ENCODE data around the gene ZNF774. TPM values are rescaled to one million over a fixed set of nuclear protein-coding genes. Genes with fewer than 3 reads are reported as not detected.

Gene ZNF774
- 1.2 and 1.4 TPM in 2 replicates for total RNA-seq

DNA sequence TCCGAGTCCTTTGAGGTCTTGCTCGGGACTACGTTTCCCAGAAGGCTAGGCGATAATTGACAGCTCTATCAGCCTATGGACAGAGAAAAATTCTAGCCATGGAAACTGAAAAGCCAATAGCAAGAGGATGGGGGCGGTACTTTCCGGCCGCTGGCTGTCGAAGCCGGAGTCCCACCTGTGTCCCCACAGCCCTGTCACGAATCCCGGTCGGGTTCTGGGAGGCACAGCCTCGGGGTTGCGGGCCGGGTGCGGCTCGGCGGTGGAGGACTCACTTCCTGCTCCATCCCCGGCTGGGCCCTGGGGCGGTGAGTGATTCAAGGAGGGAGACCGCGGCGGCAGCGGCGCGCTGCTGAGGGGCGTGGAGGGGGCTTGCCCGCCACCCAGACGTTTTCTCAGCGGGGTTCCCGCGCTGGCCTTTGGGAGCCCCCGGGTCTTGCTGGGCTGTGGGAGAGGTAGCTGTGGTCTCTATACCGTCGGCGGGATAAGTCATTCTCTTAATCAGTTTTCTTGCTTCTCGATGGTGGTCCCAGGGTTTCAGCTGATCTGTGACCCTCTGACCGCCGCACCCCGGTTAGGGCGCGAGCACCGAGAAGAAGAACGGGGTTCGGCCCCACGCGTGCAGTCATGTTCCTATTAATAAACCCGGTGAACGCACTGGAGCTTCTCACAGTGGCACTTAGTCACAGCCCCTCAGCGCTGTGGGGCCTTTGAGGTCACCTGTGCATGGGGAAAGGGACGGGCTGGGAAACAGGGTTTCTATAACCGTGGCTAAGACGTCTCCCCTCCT lies at the start of gene ZNF774:
ZNF774 (plus strand) TSS at position 178 of the 787 bp plus-strand sequence. CDS start 2,377 bp downstream, outside the sequence.

DNA sequence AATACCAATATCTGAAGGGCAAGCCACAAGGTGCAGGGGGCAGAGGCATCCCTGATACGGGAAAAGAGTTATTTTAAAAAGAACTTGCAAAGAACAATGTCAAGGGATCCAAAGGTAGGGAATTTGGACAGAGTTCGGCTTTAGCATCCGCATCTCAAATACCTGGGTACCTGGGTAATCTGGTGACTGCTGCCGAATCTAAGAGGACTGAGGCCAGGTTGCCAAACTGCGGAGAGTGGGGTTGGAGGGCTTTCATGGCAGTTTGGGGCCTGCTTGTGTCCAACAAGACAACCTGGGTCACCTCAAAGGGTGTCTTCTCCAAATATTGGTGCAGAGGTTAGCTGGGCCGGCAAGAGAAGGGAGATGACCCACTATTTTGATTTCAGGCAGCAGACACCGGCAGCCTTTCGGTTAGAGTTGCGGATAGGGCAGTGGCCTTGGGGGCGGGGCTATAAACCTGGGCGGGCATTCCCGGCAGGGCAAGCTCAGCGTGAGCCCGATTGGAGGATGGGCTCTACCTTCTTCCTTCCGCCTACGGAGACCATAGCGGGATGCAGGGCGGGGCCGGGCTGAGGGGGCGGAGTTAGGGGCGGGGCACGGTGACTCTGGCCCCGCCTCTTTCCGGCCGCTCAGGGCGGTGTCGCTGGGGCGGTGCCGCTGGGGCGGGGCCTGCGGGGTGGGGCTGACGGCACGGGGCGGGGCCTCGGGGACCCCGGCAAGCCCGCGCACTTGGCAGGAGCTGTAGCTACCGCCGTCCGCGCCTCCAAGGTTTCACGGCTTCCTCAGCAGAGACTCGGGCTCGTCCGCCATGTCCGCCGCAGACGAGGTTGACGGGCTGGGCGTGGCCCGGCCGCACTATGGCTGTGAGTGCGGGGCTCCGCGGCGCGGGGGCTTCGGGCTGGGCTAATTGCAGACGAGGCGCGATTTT lies 35.7 kb downstream of the ZNF774 start, which contains the start of gene IQGAP1:
IQGAP1 (plus strand) TSS at position 709 of the 928 bp plus-strand sequence; CDS start at position 809, 100 bp downstream.

Other genes starting within 250 kb of the ZNF774 start
- 60.7 and 96.3 TPM in 2 replicates for gene IDH2, start 249.8 kb upstream of the ZNF774 start, total RNA-seq
- 6.9 and 8.6 TPM in 2 replicates for gene SEMA4B, start 151.0 kb upstream of the ZNF774 start, total RNA-seq
- 36.4 and 39.4 TPM in 2 replicates for gene CIB1, start 118.3 kb upstream of the ZNF774 start, total RNA-seq
- gene GDPGP1, start 118.1 kb upstream of the ZNF774 start, total RNA-seq: 7.4 and 9.4 TPM in 2 replicates
- gene TTLL13, start 102.7 kb upstream of the ZNF774 start, total RNA-seq: not detected in 2 replicates
- gene NGRN, start 86.6 kb upstream of the ZNF774 start, total RNA-seq: 62.1 and 67.5 TPM in 2 replicates
- 144 and 216 TPM in 2 replicates for gene IQGAP1, start 36.0 kb downstream of the ZNF774 start, total RNA-seq
- 7.8 and 8.6 TPM in 2 replicates for gene CRTC3, start 177.6 kb downstream of the ZNF774 start, total RNA-seq

Data from dermis lymphatic vessel endothelial cell (primary cell).